CD4-positive, alpha-beta T cell (primary cell): ENCODE results near the gene AP4E1. TPM values are rescaled to one million over a fixed set of nuclear protein-coding genes. Genes with fewer than 3 reads are reported as not detected.

Experiments
- ATAC-seq: fragments of 200-7000 bp; cut with Tn5 transposase; one replicate; pipeline ENCODE4 v1.10.0; 2022; ENCODE audit warnings: mild to moderate bottlenecking; ENCODE audit not compliant: poor library complexity
- CTCF ChIA-PET: fragments of 350-600 bp; sonication (Branson Sonifier 250); formaldehyde crosslinking; loops from one replicate; lab custom pipeline; 2021; ENCODE audit warnings: antibody characterized with exemption, inconsistent platforms; lab: Charles Lee
- POLR2A ChIA-PET: fragments of 350-600 bp; sonication (Branson Sonifier 250); formaldehyde crosslinking; loops from one replicate; lab custom pipeline; 2021; ENCODE audit warnings: antibody characterized with exemption, inconsistent platforms; lab: Charles Lee
- DNase-seq, 14 experiments: peaks; one replicate each; pipeline ENCODE4 v3.0.0-alpha.2; 2013 to 2020; ENCODE audit warnings: mixed read lengths in 2 of 14
- H3K27ac ChIP-seq, 2 donors: one replicate each; pipeline versions ENCODE4 v1.5.1 to v1.7.0; 2013; ENCODE audit warnings: low read length in 2 of 2, low read depth in 1 of 2, mild to moderate bottlenecking in 1 of 2
- H3K27me3 ChIP-seq, 2 experiments: 1 replicate in 1 of 2; 2 replicates in 1 of 2; pipeline versions ENCODE4 v1.6.1 to v1.7.0; 2013; ENCODE audit warnings: low read length in 2 of 2, control low read depth in 1 of 2, mild to moderate bottlenecking in 1 of 2, moderate library complexity in 1 of 2; ENCODE audit not compliant: insufficient read depth in 2 of 2, control insufficient read depth in 1 of 2
- H3K36me3 ChIP-seq: one replicate; pipeline ENCODE4 v1.6.1; 2013; ENCODE audit warnings: low read length, control low read depth; ENCODE audit not compliant: insufficient read depth
- H3K4me1 ChIP-seq: one replicate; pipeline ENCODE4 v1.6.1; 2013; ENCODE audit warnings: low read length, control low read depth; ENCODE audit not compliant: insufficient read depth
- H3K4me3 ChIP-seq: one replicate; pipeline ENCODE4 v1.5.1; 2013; ENCODE audit warnings: mild to moderate bottlenecking, low read length, moderate library complexity
- H3K9me3 ChIP-seq, 2 experiments: 1 replicate in 1 of 2; 2 replicates in 1 of 2; pipeline versions ENCODE4 v1.6.1 to v1.7.0; 2013; ENCODE audit warnings: low read length in 2 of 2, mild to moderate bottlenecking in 2 of 2, control low read depth in 1 of 2, moderate library complexity in 1 of 2; ENCODE audit not compliant: control insufficient read depth in 1 of 2, insufficient read depth in 1 of 2
- H3K27ac Mint-ChIP-seq: one replicate; pipeline ENCODE4 v1.8.0; 2020; ENCODE audit warnings: mixed read lengths
- H3K27me3 Mint-ChIP-seq: one replicate; pipeline ENCODE4 v1.8.0; 2021; ENCODE audit warnings: mixed read lengths
- H3K36me3 Mint-ChIP-seq: one replicate; pipeline ENCODE4 v1.8.0; 2021; ENCODE audit warnings: low read depth, mixed read lengths
- H3K4me1 Mint-ChIP-seq: one replicate; pipeline ENCODE4 v1.8.0; 2021; ENCODE audit warnings: low read depth, mixed read lengths
- H3K4me3 Mint-ChIP-seq: one replicate; pipeline ENCODE4 v1.8.0; 2020; ENCODE audit warnings: mild to moderate bottlenecking, mixed read lengths
- H3K9me3 Mint-ChIP-seq: one replicate; pipeline ENCODE4 v1.8.0; 2020; ENCODE audit warnings: mixed read lengths
- CTCF ChIP-seq: fragments of 200-600 bp; IDR thresholded peaks from one replicate; pipeline ENCODE4 v1.8.0; 2022; ENCODE audit warnings: antibody characterized with exemption, mild to moderate bottlenecking
- intact Hi-C, 2 experiments: fragments of 100-400 bp; cut with DNase I in 1 of 2; cut with micrococcal nuclease in 1 of 2; formaldehyde crosslinking; loops; one replicate each; pipeline versions ENCODE4 v1.15.1 to v1.9.0; 2023 to 2025; cut with DNase I, micrococcal nuclease
- total RNA-seq, 174 experiments: library from RNA in 2 of 174; stranded (reverse) in 2 of 174; gene quantifications; one replicate each; pipeline ENCODE4 v1.2.3 and lab custom pipeline; 2021 to 2026

Gene AP4E1
- total RNA-seq, 2 experiments from 2014 or later: 6.3 to 6.6 TPM

DNA sequence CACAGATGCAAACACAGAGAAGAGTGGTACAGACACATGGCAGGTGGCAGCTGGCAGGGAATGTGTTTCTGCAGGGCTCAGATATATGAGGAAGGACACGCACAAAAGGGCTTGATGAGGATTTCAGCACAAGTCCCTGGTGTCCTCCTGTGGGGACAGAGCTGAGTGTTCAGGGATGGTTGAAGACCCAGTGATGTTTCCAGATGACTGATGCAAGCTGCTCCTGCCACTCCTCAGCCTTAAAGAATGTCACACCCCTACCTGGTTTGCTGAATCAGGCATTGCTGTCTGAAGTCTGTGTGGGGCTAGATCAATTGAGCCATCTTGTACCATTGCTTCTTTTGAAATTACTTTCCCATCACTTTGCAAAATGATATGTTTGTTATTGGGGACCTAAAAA lies 146.1 kb downstream of the AP4E1 start:
- Mint-ChIP-seq H3K4me1 (no peaks in the 10 kb centered on the region), H3K27me3 (peaks cover 29% of the 10 kb centered on the region), H3K36me3 (no peaks in the 10 kb centered on the region), H3K9me3 (no peaks in the 10 kb centered on the region), H3K4me3 (no peak overlapping the region), H3K27ac (no peak overlapping the region)
- intact Hi-C loops: no loop called here
- ATAC-seq: no peak
- no peak for TF ChIP-seq CTCF
- ChIA-PET CTCF (no interaction called here), POLR2A (no interaction called here)
- Histone ChIP-seq H3K27me3 (peaks cover 4 to 5% of the 10 kb centered on the region in 2 experiments), H3K4me3 (no peak overlapping the region), H3K9me3 (no peaks in the 10 kb centered on the region), H3K36me3 (no peaks in the 10 kb centered on the region), H3K4me1 (no peaks in the 10 kb centered on the region), H3K27ac (no peak overlapping the region)
- no peak for DNase-seq

Other genes starting within 250 kb of the AP4E1 start
- gene TRPM7, start 221.9 kb upstream of the AP4E1 start, total RNA-seq: 10 to 100 TPM; 29.0 to 30.0 TPM
- gene SPPL2A, start 143.0 kb upstream of the AP4E1 start, total RNA-seq: 10 to 100 TPM; 26.6 to 30.7 TPM
- not detected for gene TNFAIP8L3, start 186.2 kb downstream of the AP4E1 start, total RNA-seq